Lower leg skin (tissue), 3 donors: ENCODE results near the gene NIFK.

Experiments
- POLR2A ChIP-seq, 2 donors: fragments of 450-650 bp; IDR thresholded peaks; one replicate each; pipeline ENCODE4 v1.6.1; 2016 to 2017; ENCODE audit warnings: antibody characterized with exemption in 2 of 2, mild to moderate bottlenecking in 1 of 2, moderate library complexity in 1 of 2
- TF ChIP-seq, protein P1 (sequence below), 3 donors: fragments of 450-650 bp; IDR thresholded peaks; one replicate each; pipeline ENCODE4 v1.5.1; 2016; ENCODE audit warnings: antibody characterized with exemption in 3 of 3, mild to moderate bottlenecking in 3 of 3, moderate library complexity in 2 of 3

- TF ChIP-seq POLR2A (IDR thresholded peaks at IDR 0.05): no peak
- TF ChIP-seq, protein P1, sequence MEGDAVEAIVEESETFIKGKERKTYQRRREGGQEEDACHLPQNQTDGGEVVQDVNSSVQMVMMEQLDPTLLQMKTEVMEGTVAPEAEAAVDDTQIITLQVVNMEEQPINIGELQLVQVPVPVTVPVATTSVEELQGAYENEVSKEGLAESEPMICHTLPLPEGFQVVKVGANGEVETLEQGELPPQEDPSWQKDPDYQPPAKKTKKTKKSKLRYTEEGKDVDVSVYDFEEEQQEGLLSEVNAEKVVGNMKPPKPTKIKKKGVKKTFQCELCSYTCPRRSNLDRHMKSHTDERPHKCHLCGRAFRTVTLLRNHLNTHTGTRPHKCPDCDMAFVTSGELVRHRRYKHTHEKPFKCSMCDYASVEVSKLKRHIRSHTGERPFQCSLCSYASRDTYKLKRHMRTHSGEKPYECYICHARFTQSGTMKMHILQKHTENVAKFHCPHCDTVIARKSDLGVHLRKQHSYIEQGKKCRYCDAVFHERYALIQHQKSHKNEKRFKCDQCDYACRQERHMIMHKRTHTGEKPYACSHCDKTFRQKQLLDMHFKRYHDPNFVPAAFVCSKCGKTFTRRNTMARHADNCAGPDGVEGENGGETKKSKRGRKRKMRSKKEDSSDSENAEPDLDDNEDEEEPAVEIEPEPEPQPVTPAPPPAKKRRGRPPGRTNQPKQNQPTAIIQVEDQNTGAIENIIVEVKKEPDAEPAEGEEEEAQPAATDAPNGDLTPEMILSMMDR (IDR thresholded peaks at IDR 0.05): no peak
Measured at GRCh38 chr2:121709776-121710469, 26.8 kb downstream of the NIFK start.
